Stimulated activated CD8-positive, alpha-beta memory T cell treated with anti-CD3 and anti-CD28 coated beads, Interleukin-4, amount 100 ng/mL, for 48 hours (primary cell): ENCODE results near the gene CD3G.

Experiments used
- DNase-seq: peaks from one replicate; pipeline ENCODE4 v3.0.0-alpha.2; 2020

CD3G gene

GRCh38 chr11:118328745-118329144 lies 15.4 kb upstream of the CD3G start:
- DNase-seq: no peak

DNA sequence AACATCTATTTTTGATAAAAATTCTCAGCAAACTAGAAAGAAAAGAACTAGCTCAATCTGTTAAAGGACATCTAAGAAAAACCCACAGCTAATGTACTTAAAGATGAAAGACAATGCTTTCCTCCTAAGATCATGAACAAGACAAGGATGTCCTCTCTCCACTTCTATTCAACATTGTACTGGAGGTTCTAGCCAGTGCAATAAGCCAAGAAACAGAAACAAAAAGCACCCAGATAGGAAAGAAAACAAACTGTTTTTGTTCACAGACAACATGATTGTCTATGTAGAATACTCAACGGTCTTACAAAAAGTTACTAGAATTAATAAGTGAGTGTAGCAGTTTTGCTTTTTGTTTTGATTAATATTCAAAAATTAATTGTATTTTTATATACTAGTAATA lies 9.4 kb upstream of the CD3G start:
- DNase-seq: no peak

DNA sequence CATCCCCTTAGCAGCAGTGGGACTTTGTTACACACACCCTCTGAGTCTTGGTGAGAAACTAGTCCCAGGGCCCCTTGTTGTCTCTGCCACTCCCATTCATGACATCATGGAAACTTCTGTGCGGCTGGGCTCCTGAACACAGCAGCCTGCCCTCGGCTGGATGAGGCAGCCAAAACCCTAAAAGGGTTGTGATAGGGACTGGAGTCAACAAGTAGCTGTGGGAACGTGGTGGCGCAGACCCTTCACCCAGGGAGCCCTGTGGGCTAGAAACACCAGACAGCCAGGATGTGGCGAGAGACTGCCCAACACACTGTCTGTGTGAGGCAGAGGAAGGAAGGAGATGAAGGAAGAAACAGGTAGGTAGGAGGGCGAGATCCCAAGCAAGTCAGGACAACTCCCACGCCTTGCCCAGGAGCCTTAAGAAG lies 5.5 kb upstream of the CD3G start:
- DNase-seq: peak; percentile 91

GRCh38 chr11:118339281-118339961 lies 4.7 kb upstream of the CD3G start:
- DNase-seq: no peak

DNA sequence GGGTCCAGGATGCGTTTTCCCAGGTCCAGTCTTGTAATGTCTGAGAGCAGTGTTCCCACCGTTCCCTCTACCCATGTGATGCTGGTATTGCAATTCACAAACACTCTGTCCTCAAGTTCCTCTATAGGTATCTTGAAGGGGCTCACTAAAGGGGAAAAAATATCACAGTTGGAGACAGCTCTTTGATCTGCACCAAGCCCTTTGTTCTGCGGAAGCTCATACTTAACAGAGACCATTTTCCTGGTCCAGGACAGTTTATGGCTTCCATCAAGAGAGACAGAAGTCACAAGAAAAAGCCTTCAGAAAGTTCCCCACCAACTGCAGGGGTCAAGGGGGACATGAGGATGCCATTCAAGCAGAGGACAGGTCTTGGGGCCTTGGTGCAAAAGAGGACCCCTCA lies 3.7 kb upstream of the CD3G start:
- DNase-seq: no peak

GRCh38 chr11:118341261-118341660 lies 2.9 kb upstream of the CD3G start:
- DNase-seq: no peak

DNA sequence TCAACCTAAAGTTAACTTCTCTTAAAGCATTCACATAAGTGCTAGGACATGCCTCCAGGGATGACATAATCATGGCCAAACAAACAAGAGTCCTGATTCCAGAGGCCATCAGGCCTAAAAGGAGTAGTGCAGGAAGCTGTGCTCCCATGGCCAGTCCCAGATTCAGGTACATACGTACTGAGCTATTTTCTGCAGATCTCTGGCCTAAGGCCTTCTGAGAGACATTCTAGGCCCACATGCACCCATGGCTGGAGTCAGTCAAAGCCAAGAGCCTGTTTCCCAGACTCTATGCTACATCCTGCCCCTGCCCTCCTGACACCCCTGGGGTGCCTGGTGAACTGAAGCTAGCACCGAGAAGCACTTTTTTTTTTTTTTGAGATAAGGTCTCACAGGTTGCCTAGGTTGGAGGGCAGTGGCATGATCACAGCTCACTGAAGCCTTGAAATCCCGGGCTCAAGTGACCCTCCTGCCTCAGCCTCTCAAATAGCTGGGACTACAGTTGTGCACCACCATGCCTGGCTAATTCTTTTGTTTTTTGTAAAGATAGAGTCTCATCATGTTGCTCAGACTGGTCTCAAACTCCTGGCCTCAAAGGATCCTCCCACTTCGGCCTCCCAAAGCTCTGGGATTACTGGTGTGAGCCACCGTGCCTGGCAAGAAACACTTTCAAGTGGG lies 2.2 kb upstream of the CD3G start:
- DNase-seq: no peak

DNA sequence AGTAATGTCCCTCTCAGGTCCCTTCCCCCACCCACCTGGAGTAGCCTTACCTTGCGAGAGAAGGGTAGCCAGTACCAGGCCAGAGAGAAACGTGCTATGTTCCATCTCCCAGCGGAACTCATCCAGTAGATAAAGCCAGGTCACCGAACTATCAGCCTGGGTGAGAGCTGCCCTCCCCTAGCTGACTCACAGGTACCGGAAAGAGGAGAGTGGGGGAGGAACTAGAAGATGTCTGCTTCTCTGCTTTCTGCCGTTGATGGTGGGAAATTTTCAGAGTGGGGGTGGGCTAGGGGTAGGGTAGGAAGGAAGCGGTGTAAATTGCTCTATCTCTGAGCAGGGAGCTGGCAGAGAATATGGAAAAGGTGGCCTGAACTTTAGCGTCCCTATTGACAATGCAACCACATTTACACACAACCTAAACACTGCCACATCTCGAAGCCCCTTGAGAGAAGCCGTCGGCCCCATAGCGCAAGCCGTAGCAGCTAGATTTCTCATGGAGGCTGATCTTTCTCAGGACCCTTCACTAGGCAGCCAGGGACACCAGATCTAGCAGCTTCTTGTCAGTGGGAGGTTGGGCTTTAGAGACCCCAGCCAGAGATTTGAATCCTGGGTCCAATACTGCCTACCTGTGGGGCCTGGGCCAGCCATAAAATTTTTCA lies 1.5 kb upstream of the CD3G start, which contains the start of gene CD3D:
CD3D (minus strand) TSS at position 203 of the 659 bp plus-strand sequence; CDS start at position 105, 98 bp downstream.
- peak; percentile 74 for DNase-seq

GRCh38 chr11:118343248-118343647 lies 896 bp upstream of the CD3G start:
- DNase-seq: no peak

GRCh38 chr11:118349475-118349874 lies 5.3 kb downstream of the CD3G start:
- no peak for DNase-seq

GRCh38 chr11:118353084-118353710 lies 9.1 kb downstream of the CD3G start:
- no peak for DNase-seq

- no peak for DNase-seq
Measured at GRCh38 chr11:118358071-118358470, 13.9 kb downstream of the CD3G start.

- DNase-seq: peak; percentile 99
Measured at GRCh38 chr11:118359295-118359958, 15.3 kb downstream of the CD3G start, which contains the start of gene UBE4A. Gene UBE4A (plus strand): TSS chr11:118359600. CDS start chr11:118365081, 5,481 bp downstream.

- no peak for DNase-seq
Measured at GRCh38 chr11:118364956-118365615, 20.9 kb downstream of the CD3G start.

- no peak for DNase-seq
Measured at GRCh38 chr11:118366287-118366686, 22.1 kb downstream of the CD3G start.

DNA sequence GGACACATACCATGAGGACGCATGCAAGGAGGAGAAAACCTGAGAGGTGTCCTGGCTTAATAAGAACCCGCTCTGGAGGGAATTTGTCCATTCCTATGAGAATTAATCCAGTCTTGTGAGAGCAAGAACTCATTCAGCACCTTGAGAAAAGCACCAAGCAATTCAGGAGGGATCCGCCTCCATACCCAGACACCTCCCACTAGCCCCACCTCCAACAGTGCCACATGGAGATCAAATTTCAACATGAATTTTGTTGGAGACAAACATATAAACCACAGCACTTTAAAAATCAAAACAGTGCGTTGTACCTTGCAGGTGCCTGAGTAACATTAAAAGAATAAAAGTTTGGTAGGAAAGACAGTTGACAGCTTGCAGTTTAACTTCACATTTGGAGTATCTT lies 26.6 kb downstream of the CD3G start:
- no peak for DNase-seq

GRCh38 chr11:118373263-118373662 lies 29.1 kb downstream of the CD3G start:
- no peak for DNase-seq

DNA sequence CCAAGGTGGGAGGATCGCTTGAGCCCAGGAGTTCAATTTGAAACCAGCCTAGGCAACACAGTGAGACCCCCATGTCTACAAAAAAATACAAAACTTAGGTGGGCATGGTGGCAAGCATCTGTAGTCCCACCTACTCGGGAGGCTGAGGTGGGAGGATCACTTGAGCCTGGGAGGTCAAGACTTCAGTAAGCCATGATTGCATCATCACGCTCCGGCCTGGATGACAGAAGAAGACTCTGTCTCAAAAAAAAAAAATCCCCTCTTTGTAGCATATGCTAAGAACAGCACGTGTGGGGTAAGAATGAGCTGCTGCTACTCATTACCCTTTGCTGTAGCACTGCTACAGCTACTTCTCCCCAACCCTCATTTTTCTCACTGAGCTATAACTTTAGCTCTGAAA lies 29.7 kb downstream of the CD3G start:
- no peak for DNase-seq

DNA sequence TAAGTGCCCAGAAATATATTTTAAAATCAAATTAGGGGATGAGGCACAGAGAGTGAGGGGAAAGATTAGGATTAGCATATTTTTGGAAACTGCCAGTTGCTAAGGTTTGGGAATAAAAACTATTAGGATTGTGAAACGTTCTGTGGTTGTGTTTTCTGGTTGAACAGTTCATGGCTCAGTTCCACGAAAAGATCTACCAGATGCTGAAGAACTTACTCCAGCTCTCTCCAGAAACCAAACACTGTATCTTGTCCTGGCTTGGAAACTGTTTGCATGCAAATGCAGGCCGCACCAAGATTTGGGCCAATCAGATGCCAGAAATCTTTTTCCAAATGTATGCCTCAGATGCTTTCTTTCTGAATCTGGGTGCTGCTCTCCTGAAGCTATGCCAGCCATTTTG lies 30.6 kb downstream of the CD3G start:
- DNase-seq: no peak

- no peak for DNase-seq
Measured at GRCh38 chr11:118375978-118376377, 31.8 kb downstream of the CD3G start.

- DNase-seq: no peak
Measured at GRCh38 chr11:118379497-118379896, 35.4 kb downstream of the CD3G start.

DNA sequence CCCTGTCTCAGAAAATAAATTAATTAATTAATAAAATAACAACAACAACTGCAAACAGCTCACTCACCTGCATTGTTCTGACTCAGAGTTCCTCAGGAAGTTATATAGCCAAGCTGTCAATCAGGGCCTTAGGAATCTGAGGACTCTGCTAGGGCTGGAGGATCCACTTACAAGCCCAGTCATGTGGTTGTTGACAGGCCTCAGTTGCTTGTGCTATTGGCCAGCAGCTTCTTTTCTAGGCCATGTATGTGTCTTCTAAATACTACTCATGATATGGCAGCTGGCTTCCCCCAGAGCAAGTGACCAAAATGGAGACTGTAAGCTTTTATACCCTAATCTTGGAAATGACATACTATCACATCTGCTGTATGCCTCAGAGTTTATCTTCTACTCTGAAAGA lies 36.4 kb downstream of the CD3G start:
- no peak for DNase-seq
